ENCODE data around the gene TTN. TPM values are rescaled to one million over a fixed set of nuclear protein-coding genes. Genes with fewer than 3 reads are reported as not detected.

TTN gene
- total RNA-seq, 1 donor from 2014 or later, result under 0.01 TPM

GRCh38 chr2:178506101-178506500 is 301.1 kb downstream of the TTN start:
- H3K36me3 ChIP-seq (ENCODE audit: control insufficient read depth, insufficient read depth, low read length), result peaks cover 2% of the 10 kb centered on the region
- FAIRE-seq (no peak), DNase-seq (ENCODE audit: low read depth) (no peak)
- TF ChIP-seq CTCF (IDR thresholded peaks at IDR 0.05; ENCODE audit: insufficient read depth, low read length, severe bottlenecking), result no peak
- H3K4me3 ChIP-seq (ENCODE audit: low read depth, low read length), result no peak overlapping the region
- no peaks in the 10 kb centered on the region for H3K27me3 ChIP-seq (ENCODE audit: control insufficient read depth, insufficient read depth, low read length)

DNA sequence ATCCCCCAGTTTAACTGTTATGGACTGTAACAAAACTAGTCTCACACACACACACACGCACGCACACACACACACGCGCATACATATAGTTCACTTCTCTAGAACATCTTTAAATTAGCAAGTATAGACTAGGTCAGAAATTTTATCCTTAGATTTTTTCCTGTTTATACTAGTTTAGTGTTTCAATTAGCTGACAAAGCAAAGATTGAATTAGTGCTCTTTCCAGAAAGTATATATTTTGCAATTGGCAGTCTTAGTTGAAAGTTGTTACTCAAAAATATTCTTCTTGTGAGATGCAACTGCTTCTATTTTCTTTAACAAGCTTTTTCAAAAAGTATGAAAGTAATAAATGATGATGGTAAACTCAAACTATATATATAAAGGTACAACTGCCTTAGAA is 304.5 kb downstream of the TTN start:
- FAIRE-seq (no peak), DNase-seq (ENCODE audit: low read depth) (no peak)
- TF ChIP-seq CTCF (IDR thresholded peaks at IDR 0.05; ENCODE audit: insufficient read depth, low read length, severe bottlenecking), result no peak
- Histone ChIP-seq H3K4me3 (ENCODE audit: low read depth, low read length) (no peak overlapping the region), H3K27me3 (ENCODE audit: control insufficient read depth, insufficient read depth, low read length) (no peaks in the 10 kb centered on the region), H3K36me3 (ENCODE audit: control insufficient read depth, insufficient read depth, low read length) (peaks cover 3% of the 10 kb centered on the region)

GRCh38 chr2:178499640-178500039 is 307.6 kb downstream of the TTN start:
- Histone ChIP-seq H3K27me3 (ENCODE audit: control insufficient read depth, insufficient read depth, low read length) (no peaks in the 10 kb centered on the region), H3K36me3 (ENCODE audit: control insufficient read depth, insufficient read depth, low read length) (peaks cover 3% of the 10 kb centered on the region), H3K4me3 (ENCODE audit: low read depth, low read length) (no peak overlapping the region)
- FAIRE-seq (no peak), DNase-seq (ENCODE audit: low read depth) (no peak)
- no peak for TF ChIP-seq CTCF (IDR thresholded peaks at IDR 0.05; ENCODE audit: insufficient read depth, low read length, severe bottlenecking)

GRCh38 chr2:178498137-178498536 is 309.1 kb downstream of the TTN start:
- peaks cover 3% of the 10 kb centered on the region for H3K36me3 ChIP-seq (ENCODE audit: control insufficient read depth, insufficient read depth, low read length)
- FAIRE-seq (no peak), DNase-seq (ENCODE audit: low read depth) (no peak)
- H3K4me3 ChIP-seq (ENCODE audit: low read depth, low read length), result no peak overlapping the region
- TF ChIP-seq CTCF (IDR thresholded peaks at IDR 0.05; ENCODE audit: insufficient read depth, low read length, severe bottlenecking), result no peak
- H3K27me3 ChIP-seq (ENCODE audit: control insufficient read depth, insufficient read depth, low read length), result no peaks in the 10 kb centered on the region

- Histone ChIP-seq H3K4me3 (ENCODE audit: low read depth, low read length) (no peak overlapping the region), H3K27me3 (ENCODE audit: control insufficient read depth, insufficient read depth, low read length) (no peaks in the 10 kb centered on the region), H3K36me3 (ENCODE audit: control insufficient read depth, insufficient read depth, low read length) (peaks cover 3% of the 10 kb centered on the region)
- no peak for FAIRE-seq
- TF ChIP-seq CTCF (IDR thresholded peaks at IDR 0.05; ENCODE audit: insufficient read depth, low read length, severe bottlenecking), result no peak
- DNase-seq (ENCODE audit: low read depth), result no peak
Observed at GRCh38 chr2:178496049-178496448, 311.2 kb downstream of the TTN start.

DNA sequence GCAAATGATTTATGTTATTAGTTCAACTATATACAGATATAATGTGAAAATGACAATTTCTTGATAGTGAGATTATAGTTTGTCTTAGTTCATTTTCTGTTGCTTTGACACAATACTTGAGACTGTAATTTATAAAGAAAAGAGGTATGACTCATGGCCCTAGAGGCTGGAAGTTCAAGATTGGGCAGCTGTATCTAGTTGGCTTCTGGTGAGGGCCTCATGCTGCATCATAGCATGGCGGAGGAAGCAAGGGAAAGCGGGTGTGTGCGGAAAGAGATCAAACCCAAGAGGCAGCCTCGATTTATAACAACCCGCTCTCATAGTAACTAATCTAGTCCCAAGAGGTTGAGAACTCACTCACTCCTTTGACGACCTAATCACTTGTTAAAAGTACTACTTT is 315.6 kb downstream of the TTN start:
- H3K4me3 ChIP-seq (ENCODE audit: low read depth, low read length), result no peak overlapping the region
- no peak for DNase-seq (ENCODE audit: low read depth)
- no peak for FAIRE-seq
- peaks cover 2% of the 10 kb centered on the region for H3K36me3 ChIP-seq (ENCODE audit: control insufficient read depth, insufficient read depth, low read length)
- no peak for TF ChIP-seq CTCF (IDR thresholded peaks at IDR 0.05; ENCODE audit: insufficient read depth, low read length, severe bottlenecking)
- H3K27me3 ChIP-seq (ENCODE audit: control insufficient read depth, insufficient read depth, low read length), result no peaks in the 10 kb centered on the region
